ENCODE results near the gene TMEM247. TPM values are rescaled to one million over a fixed set of nuclear protein-coding genes. Genes with fewer than 3 reads are reported as not detected.

TMEM247 gene
- total RNA-seq, 1 donor from 2014 or later = not detected

DNA sequence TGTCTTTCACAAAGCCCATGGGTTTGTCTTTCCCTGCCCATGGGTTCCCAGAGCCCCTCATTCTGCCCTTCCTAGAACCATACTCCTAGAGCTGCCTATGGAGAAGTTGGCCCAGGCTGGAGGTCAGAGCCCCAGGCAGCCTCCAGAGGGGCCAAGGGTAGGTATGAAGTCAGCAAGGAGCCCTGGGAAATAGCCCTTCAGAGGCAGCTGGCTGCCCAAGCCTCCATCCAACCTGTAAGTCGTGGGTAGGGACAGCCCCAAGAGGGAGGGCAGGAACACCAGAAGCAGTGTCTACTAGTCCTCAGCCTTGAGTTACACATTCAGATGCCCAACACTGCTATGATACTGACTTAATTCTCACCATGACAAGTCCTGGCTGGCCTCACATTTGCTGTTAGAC is 49.5 kb downstream of the TMEM247 start:
- intact Hi-C loops (cut with DNase I) = no loop called here
- ATAC-seq = no peak
- DNase-seq (ENCODE audit: missing footprints) = no peak

- no peak for DNase-seq (ENCODE audit: missing footprints)
- intact Hi-C loops (cut with DNase I) = no loop called here
- no peak for ATAC-seq
These were observed 51.3 kb downstream of the TMEM247 start for GRCh38 chr2:46530639-46531038.

DNA sequence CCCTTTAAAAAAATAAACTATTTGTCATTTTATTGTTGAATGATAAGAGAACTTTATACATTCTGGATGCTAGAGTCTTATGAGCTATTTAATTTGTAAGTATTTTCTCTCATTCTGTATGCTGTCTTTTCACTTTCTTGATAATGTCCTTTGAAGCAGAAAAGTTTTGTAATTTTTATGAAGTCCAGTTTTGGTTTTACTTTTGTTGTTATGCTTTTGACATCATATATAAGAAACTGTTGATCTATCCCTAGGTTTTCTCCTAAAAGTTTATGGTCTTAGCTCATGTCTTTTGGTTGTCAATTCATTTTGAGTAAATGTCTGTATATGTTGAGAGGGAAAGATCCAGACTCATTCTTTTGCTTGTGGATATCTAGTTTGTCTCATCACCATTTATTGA is 52.5 kb downstream of the TMEM247 start:
- no peak for ATAC-seq
- intact Hi-C loops (cut with DNase I) = no loop called here
- DNase-seq (ENCODE audit: missing footprints) = no peak

Other genes with a start within 250 kb of the TMEM247 start
- gene EPAS1, start 182.2 kb upstream of the TMEM247 start, total RNA-seq = 205 TPM
- 415 TPM for gene RHOQ, start 62.9 kb downstream of the TMEM247 start, total RNA-seq
- gene ATP6V1E2, start 63.0 kb downstream of the TMEM247 start, total RNA-seq = 6.7 TPM
- 10.5 TPM for gene PIGF, start 137.5 kb downstream of the TMEM247 start, total RNA-seq
- gene CRIPT, start 137.7 kb downstream of the TMEM247 start, total RNA-seq = 19.8 TPM
- gene SOCS5, start 219.7 kb downstream of the TMEM247 start, total RNA-seq = 18.2 TPM

Data from Right ventricle myocardium inferior (tissue), 1 donor.